ENCODE results near the gene ITPA.

The ITPA gene

GRCh38 chr20:3209257-3209945, at the start of gene ITPA:
Gene ITPA, plus strand, starts transcription at chr20:3209498. Its CDS starts 54 bp downstream, at chr20:3209552.
- DNase-seq: peak; percentile 62

DNA sequence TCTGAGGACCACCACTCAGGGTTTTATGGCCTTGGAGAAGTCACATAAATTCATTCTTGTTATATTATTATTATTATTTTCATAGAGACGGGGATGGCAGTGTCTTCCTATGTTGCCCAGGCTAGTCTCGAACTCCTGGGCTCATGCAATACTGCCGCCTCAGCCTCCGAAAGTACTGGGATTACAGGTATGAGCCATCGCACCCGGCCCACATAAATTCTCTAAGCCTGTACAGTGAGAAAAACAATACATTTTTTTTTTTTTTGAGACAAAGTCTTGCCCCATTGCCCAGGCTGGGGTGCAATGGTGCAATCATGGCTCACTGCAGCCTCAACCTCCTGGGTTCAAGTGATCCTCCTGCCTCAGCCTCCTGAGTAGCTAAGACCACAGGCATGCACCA, 48.9 kb upstream of the ITPA start:
- no peak for DNase-seq

- DNase-seq: no peak
Observed at GRCh38 chr20:3161316-3162079, 47.8 kb upstream of the ITPA start.

- no peak for DNase-seq
Observed at GRCh38 chr20:3162080-3162611, 47.2 kb upstream of the ITPA start.

DNA sequence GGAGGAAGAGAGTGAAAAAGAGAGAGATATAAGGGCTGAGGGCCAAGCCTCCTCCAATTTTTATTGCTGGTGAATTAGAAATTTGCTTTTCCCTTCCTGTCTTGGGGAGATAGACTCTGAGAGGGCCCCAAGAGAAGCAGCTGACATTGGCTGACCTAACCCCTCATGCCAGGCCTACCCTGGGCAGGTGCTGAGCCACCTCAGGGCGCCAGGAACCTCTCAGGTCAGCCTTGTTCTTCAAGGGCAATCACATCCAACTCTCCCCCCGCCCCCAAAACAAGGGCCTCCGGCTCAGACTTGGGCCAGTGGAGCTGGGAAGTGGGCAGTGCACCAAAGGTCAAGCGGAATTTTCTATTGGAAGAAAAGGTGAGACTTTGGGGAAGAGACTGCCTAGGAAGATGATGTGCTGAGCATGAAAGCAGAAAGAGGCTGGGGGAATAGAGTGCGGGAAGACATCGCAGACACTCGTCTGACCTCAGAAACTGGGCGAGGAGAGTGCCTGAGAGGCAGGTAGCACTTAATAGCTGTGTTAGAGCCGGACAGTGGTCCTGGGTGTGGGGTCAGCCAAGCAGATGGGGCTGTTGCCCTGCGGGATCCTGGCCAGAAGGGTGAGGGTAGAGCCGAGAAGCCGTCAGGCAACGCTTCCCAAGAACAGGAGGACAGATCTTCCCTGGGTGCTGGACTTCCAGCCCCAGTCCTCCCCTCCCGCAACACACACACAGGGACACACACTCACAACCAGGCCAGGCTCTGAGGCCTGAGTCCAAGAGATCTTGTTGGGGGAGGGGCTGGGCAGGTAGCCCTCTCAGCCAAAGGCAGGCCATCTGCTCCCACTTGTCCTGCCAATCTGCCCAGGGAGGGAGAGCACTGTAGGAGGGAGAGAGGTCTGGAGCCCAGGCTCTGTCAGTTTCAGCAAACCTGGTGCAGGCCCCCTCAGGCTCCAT, 45.9 kb upstream of the ITPA start:
- DNase-seq: no peak

GRCh38 chr20:3164043-3164762, 45.1 kb upstream of the ITPA start:
- DNase-seq: no peak

GRCh38 chr20:3164763-3165410, 44.4 kb upstream of the ITPA start:
- DNase-seq: no peak

DNA sequence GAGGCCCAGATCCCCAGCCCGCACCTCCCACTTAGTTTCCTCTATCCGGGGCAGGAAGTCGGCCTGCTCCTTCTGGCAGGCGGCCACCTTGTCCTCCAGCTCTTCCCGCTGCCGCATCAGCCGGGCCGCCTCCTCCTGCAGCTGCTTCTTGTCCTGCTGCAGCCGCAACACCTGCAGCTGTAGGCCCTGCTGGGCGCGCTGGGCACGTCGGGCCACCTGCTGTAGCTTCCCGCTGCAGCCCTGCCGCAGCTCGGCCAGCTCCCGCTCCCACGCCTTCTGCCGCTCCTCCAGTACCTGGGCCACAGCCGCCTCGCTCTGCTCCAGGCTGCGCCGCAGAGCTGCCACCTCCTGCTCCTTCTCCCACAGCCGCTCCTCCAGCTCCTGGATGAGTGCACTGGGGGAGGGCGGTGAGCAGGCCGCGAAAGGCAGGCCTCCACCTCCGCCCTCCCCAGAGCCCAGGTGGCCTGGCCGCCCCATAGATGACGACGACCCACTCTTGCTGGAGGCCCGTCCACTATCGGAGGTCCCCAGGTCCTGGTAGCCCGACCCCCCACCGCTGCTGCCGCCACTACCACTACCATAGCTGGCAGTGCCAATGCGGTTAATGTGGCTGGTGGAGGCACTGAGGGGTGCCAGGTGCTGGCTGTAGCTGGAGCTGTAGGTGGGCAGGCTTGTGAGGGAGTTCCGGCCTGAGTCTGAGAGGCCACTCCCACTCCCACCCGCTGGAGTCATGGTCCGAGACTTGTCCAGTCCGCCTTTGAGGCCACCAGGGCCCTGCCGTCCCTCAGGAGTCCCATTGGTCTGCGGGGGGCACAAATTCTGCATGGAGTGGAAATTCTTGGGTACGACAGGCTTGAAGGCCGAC, 43.6 kb upstream of the ITPA start:
- DNase-seq: no peak

DNA sequence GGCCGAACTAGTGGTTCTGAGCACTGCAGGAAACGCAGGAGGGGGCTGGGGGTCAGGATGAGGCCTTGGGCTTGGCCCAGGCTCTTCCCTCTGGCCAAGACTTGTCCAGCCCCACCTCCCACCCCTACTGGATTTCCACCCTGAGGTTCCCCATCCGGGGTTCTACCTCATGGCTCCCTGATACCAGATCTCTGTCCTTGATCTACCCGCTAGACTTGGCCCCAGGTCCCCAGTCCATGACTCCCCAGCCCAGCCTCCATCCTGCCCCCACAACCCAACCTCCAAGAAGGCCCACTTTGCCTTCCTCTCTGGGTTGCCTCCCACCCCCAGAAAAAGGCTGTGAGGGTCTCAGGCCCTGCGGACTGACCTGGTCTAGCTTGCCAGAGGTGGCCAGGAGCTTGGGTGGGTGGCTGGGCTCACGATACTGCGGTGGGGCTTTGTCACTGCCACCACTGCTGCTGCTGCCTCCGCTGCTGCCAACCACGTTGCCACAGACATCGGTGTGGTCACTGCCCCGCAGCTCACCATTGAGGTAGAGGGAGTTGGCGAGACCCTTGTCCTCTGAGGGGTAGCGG, 42.9 kb upstream of the ITPA start:
- no peak for DNase-seq

- DNase-seq: no peak
Observed at GRCh38 chr20:3166913-3167342, 42.4 kb upstream of the ITPA start.

DNA sequence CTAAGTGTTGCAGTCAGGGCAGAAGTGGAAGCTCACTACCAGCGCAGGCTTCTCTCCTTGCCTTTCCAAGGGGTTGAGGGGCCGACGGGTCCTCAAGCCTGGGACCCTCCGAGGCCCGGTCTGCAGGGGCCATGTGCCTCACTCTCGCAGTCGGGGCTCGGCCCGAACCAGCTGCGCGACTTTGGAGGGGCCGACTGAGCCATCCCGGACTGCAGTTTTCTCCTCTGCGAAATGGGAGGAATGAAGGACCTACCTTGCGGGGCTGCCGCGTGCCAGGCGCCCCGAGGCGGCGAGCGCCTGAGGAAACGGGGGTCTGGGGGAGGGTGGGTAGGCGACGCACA, 41.6 kb upstream of the ITPA start:
- DNase-seq: no peak

DNA sequence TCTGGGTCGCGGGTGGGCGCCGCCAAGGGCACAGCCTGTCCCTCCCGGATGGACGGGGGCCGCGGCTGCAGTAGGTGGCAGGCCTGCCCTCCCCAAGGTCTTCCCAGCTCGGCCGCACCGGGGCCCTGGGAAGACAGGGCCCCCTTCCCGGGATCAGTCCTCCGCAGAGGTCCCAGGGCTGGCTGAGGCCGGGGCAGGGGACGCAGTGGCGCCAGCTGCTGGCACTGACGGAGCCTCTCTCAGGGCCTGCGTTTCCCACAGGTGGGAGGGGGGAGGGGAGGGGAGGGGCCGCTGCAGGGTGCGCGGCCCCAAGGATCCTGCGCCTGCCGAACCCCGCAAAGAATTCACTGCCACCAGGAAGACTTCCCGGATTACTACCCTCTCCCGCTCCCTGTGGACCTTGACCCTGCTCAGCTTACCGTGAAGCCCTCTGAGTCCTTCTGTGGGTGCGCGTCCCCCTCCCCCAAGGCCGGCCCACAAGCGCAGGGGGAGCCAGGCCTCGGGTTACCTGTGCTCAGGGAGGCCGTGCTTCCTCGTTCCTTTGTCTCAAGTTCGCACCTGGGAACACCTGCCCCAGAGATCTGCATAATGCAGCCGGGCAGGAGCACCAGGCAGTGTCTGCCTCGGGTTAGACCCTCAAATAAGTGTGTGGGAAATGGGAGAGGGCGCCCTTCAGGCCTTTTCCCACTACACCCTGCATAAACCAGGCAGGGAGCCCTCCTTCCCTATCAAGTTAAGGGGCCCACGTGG, 41.0 kb upstream of the ITPA start:
- no peak for DNase-seq

GRCh38 chr20:3168829-3169590, 40.3 kb upstream of the ITPA start:
- no peak for DNase-seq

- DNase-seq: no peak
Observed at GRCh38 chr20:3171391-3172125, 37.7 kb upstream of the ITPA start.

GRCh38 chr20:3172126-3172932, 37.0 kb upstream of the ITPA start:
- DNase-seq: no peak

DNA sequence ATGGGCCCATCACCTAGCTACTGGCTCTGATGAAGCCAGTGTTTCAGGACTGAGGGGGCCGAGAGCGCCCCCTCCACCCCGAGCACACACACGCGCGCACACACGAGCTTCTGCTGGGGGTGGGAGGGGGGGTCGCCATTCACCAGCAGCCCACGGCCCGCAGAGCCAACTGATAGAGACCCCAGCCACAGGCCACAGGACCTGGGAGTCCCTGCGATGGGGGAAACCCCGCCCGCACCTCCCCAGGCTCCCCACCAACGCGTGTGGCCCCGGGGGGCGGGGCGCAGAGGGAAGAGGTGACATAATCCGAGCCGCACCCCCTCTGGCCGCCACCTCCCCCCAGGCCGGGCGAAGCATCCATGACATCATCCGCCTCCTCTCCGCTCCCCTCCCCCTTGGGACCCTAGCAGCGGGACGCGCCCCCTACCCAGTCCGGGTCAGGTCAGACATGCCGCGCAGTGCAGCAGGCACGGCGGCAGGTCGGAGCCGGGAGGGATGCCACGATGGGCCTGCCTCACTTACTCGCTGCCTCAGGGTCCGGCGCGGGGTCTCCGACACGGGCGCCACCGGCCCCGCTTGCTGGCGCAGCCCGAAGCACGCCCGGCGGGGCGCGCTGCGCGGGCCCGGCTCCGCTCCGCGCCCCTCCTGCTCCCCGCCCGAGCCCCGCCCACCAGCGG, 36.2 kb upstream of the ITPA start, which contains the start of gene LZTS3:
Gene LZTS3 (minus strand): TSS at position 617 of the 677 bp plus-strand sequence. CDS start 6,386 bp downstream, outside the sequence.
- DNase-seq: peak; percentile 85

Data from activated naive CD4-positive, alpha-beta T cell treated with anti-CD3 and anti-CD28 coated beads, Interleukin-2, amount 50 U/mL, for 16 hours (primary cell).